ENCODE results near the gene ANXA2. TPM values are rescaled to one million over a fixed set of nuclear protein-coding genes. Genes with fewer than 3 reads are reported as not detected.
A peak's percentile ranks its signal among the peaks of the same experiment; 100 is the strongest.
"Not testable (repeated sequence)": the region's sequence is repeated elsewhere in the genome, so short reads cannot be mapped to it uniquely, and the experiment has no call there.

ANXA2 gene
- total and polyA plus RNA-seq, 4 donors = 699 to 1,029 (median 797) TPM

DNA sequence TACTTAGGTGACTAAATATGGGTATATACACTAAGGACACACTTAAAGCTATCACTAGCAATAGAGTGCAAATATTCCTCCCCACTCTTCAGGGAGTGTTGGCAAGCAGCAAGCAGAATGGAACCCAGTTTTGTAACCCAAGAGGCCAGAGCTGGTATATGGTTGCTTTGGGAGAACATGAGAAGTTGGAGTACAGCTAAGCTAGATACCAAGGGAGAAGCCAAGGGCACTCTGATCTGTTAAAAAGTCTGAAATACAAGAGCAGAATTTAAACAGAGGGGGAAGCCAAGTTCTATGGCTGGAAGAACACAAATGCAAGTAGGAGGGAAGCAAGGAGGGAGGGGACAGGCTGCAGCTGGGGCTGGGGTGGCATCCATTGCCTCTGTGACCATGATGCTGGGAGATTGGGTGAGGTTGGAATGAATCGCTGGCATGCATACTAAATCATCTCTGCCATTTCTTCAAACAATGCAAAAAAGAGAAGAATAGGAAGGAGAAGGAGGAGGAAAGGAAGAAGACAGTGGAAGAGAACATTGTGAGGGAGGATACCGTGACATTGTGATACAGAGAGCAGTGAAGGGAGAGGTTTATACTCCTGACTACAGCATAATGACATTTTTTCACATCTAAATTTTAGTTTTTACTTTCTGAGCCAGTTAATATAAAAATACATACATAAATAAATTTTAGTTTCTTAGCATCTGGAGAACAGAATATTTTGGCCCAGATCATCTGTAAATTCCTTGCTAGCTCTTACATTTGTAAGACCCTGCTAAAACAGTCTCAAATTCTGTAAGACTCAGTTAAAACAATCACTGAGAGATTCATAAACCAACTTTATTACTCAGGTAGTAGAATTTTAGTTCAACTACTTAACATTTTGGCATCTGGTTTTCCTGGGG is 9.0 kb upstream of the ANXA2 start:
- intact Hi-C loops (cut with DNase I) = no loop called here
- no peak for ATAC-seq (ENCODE audit: low FRiP score)

DNA sequence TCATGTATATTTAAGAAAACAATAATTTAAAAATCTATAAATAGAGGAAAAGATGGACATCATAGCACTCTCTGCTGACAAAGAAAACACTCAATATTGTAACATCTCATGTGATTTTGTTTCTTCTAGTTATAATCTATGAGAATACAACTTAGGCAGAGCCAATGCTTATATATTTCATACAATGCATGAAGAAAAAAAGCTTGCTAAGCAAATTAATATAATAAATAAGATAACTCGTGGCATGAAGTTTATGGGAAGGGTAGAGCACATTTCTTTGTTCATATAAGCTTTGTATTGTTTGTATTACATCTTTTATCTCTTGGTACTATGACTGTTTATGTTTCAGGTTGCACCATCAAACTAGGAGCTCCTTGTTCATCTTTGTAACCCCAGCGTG is 7.6 kb upstream of the ANXA2 start:
- intact Hi-C loops (cut with DNase I) = no loop called here
- Histone ChIP-seq H3K4me3 (ENCODE audit: low read length in 2 of 2) (no peak overlapping the region), H3K36me3 (ENCODE audit: control insufficient read depth in 1 of 2, insufficient read depth in 2 of 2, low read length in 1 of 2) (no peaks in the 10 kb centered on the region), H3K9me3 (ENCODE audit: control insufficient read depth, low read length) (no peaks in the 10 kb centered on the region), H3K27ac (ENCODE audit: low read depth in 1 of 2, low read length in 2 of 2) (no peak overlapping the region), H3K27me3 (ENCODE audit: control insufficient read depth in 1 of 2, insufficient read depth in 2 of 2, low read length in 1 of 2) (no peaks in the 10 kb centered on the region), H3K4me1 (ENCODE audit: control insufficient read depth in 1 of 2, insufficient read depth in 2 of 2, low read length in 2 of 2) (peaks cover 0 to 3% of the 10 kb centered on the region in 2 donors)
- ATAC-seq (ENCODE audit: low FRiP score) (no peak), DNase-seq (no peak)
- WGBS, 2 donors = 46 to 48% methylated on average over 2 of the region's 2 CpGs

More for the DNA sequence above, 9.0 kb upstream of the ANXA2 start:
- no peak for DNase-seq
- H3K4me1 ChIP-seq (ENCODE audit: control insufficient read depth in 1 of 2, insufficient read depth in 2 of 2, low read length in 2 of 2) = peaks cover 3% of the 10 kb centered on the region in 2 donors
- H3K27ac ChIP-seq (ENCODE audit: low read depth in 1 of 2, low read length in 2 of 2) = no peak overlapping the region
- WGBS, 2 donors = 59 to 69% methylated on average over 2 of the region's 2 CpGs
- no peaks in the 10 kb centered on the region for H3K27me3 ChIP-seq (ENCODE audit: control insufficient read depth in 1 of 2, insufficient read depth in 2 of 2, low read length in 1 of 2)
- no peaks in the 10 kb centered on the region for H3K9me3 ChIP-seq (ENCODE audit: control insufficient read depth, low read length)
- no peak overlapping the region for H3K4me3 ChIP-seq (ENCODE audit: low read length in 2 of 2)
- no peaks in the 10 kb centered on the region for H3K36me3 ChIP-seq (ENCODE audit: control insufficient read depth in 1 of 2, insufficient read depth in 2 of 2, low read length in 1 of 2)

DNA sequence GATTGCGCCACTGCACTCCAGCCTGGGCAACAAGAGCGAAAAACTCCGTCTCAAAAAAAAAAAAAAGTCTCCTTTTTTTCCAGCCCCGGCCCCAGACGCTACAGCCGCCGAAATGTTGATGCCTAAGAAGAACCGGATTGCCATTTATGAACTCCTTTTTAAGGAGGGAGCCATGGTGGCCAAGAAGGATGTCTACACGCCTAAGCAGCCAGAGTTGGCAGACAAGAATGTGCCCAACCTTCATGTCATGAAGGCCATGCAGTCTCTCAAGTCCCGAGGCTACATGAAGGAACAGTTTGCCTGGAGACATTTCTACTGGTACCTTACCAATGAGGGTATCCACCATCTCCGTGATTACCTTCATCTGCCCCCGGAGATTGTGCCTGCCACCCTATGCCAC is 6.6 kb upstream of the ANXA2 start:
- WGBS, 2 donors = 95% methylated on average over 12 of the region's 12 CpGs
- H3K27me3 ChIP-seq (ENCODE audit: control insufficient read depth in 1 of 2, insufficient read depth in 2 of 2, low read length in 1 of 2); intact Hi-C loops (cut with DNase I); DNase-seq; H3K36me3 ChIP-seq (ENCODE audit: control insufficient read depth in 1 of 2, insufficient read depth in 2 of 2, low read length in 1 of 2); H3K27ac ChIP-seq (ENCODE audit: low read depth in 1 of 2, low read length in 2 of 2); H3K4me1 ChIP-seq (ENCODE audit: control insufficient read depth in 1 of 2, insufficient read depth in 2 of 2, low read length in 2 of 2); ATAC-seq (ENCODE audit: low FRiP score); H3K4me3 ChIP-seq (ENCODE audit: low read length in 2 of 2); H3K9me3 ChIP-seq (ENCODE audit: control insufficient read depth, low read length): not testable (repeated sequence)

DNA sequence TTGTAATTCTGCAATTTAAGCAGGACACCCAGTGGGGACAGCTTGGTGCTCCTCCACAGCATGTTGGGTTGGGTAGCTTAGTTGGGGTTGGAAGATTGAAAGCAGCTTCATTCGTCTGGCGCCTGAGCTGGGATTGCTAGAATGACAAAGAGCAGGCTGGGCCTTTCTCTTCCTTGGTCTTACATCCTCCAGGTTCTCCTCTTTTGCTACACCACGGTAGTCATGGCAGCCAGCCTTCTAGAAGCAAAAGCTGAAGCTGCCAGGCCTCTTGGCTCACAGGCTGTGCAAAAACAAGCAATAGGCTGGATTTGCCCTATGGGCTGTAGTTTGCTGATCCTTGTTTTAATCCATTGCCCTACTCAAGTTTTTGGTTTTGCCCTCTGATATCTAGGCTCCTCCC is 3.2 kb upstream of the ANXA2 start:
- ATAC-seq (ENCODE audit: low FRiP score) = no peak
- WGBS, 2 donors = 31 to 32% methylated on average over 3 of the region's 3 CpGs
- peaks cover 0 to 3% of the 10 kb centered on the region in 2 donors for H3K4me1 ChIP-seq (ENCODE audit: control insufficient read depth in 1 of 2, insufficient read depth in 2 of 2, low read length in 2 of 2)
- no peak overlapping the region for H3K4me3 ChIP-seq (ENCODE audit: low read length in 2 of 2)
- H3K9me3 ChIP-seq (ENCODE audit: control insufficient read depth, low read length) = no peaks in the 10 kb centered on the region
- H3K27ac ChIP-seq (ENCODE audit: low read depth in 1 of 2, low read length in 2 of 2) = peak overlapping the region in 1 of 2 donors; percentile 20
- DNase-seq = no peak
- no peaks in the 10 kb centered on the region for H3K36me3 ChIP-seq (ENCODE audit: control insufficient read depth in 1 of 2, insufficient read depth in 2 of 2, low read length in 1 of 2)
- H3K27me3 ChIP-seq (ENCODE audit: control insufficient read depth in 1 of 2, insufficient read depth in 2 of 2, low read length in 1 of 2) = no peaks in the 10 kb centered on the region
- intact Hi-C loops (cut with DNase I) = no loop called here

DNA sequence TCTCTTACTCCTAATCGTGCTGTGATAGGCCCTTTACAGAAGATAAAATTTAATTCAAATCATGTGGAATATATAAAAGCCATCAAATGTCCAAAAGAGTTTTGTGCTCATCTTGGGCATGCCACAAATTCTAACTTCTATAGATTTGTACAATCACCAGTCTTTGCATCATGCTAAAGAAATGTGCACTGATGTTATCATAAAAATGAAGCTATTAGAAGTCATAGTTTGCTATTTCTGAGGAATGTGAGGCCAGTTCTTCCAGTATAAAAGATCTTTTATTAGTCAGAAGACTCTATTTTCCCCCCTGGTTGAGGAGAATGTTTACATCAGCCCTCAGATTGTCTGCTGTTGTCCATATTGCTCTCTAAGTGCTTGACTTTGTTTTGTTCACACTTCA is 2.1 kb upstream of the ANXA2 start:
- Histone ChIP-seq H3K27me3 (ENCODE audit: control insufficient read depth in 1 of 2, insufficient read depth in 2 of 2, low read length in 1 of 2) (no peaks in the 10 kb centered on the region), H3K4me1 (ENCODE audit: control insufficient read depth in 1 of 2, insufficient read depth in 2 of 2, low read length in 2 of 2) (peaks cover 0 to 3% of the 10 kb centered on the region in 2 donors), H3K9me3 (ENCODE audit: control insufficient read depth, low read length) (no peaks in the 10 kb centered on the region), H3K4me3 (ENCODE audit: low read length in 2 of 2) (no peak overlapping the region), H3K36me3 (ENCODE audit: control insufficient read depth in 1 of 2, insufficient read depth in 2 of 2, low read length in 1 of 2) (no peaks in the 10 kb centered on the region), H3K27ac (ENCODE audit: low read depth in 1 of 2, low read length in 2 of 2) (peak overlapping the region; percentile 20 to 97)
- intact Hi-C loops (cut with DNase I) = loop anchor here (5.0 kb wide), 1 partner anchor 38 kb away; no protein-coding TSS in a partner anchor
- ATAC-seq (ENCODE audit: low FRiP score) (no peak), DNase-seq (no peak)
- WGBS, 2 donors = 8 to 10% methylated on average over 1 of the region's 1 CpG

DNA sequence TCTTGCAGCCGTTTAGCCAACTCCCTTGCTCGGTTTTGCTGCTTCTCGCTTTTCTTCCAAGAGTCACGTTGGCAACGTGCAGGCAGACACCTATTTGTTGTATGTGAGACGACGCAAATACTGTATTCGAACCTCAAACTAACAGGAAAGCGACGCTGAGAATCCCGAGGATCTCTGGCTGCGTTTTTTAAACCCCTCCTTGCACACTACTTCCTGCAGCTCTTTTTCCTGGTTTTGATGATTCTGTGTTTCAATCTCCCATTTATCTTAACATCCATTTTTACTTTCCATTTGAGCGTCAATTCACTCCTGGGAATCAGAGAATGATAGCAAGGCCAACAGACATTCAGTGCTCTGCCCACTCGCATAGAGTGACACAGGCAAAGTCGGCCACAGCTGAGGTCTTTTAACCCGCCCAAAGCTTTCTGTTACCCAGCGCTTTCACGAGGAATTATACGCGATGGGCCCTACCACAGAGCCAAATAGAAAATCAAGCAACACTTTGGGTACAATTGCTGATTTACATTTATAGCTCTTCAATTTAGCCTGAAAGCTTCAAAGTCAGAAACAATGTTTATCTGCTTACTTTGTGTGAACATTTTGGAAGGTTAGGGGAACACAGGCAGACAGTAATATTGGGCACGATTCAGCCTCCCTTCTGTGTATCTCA is 1.6 kb upstream of the ANXA2 start:
- Histone ChIP-seq H3K36me3 (ENCODE audit: control insufficient read depth in 1 of 2, insufficient read depth in 2 of 2, low read length in 1 of 2) (no peaks in the 10 kb centered on the region), H3K9me3 (ENCODE audit: control insufficient read depth, low read length) (no peaks in the 10 kb centered on the region), H3K27me3 (ENCODE audit: control insufficient read depth in 1 of 2, insufficient read depth in 2 of 2, low read length in 1 of 2) (no peaks in the 10 kb centered on the region), H3K27ac (ENCODE audit: low read depth in 1 of 2, low read length in 2 of 2) (peak overlapping the region in 1 of 2 donors; percentile 97), H3K4me3 (ENCODE audit: low read length in 2 of 2) (no peak overlapping the region), H3K4me1 (ENCODE audit: control insufficient read depth in 1 of 2, insufficient read depth in 2 of 2, low read length in 2 of 2) (peaks cover 0 to 3% of the 10 kb centered on the region in 2 donors)
- 11 to 12% methylated on average over 21 of the region's 21 CpGs for WGBS, 2 donors
- intact Hi-C loops (cut with DNase I) = loop anchor here (5.0 kb wide), 1 partner anchor 37 kb away; no protein-coding TSS in a partner anchor
- DNase-seq (no peak), ATAC-seq (ENCODE audit: low FRiP score) (no peak)

DNA sequence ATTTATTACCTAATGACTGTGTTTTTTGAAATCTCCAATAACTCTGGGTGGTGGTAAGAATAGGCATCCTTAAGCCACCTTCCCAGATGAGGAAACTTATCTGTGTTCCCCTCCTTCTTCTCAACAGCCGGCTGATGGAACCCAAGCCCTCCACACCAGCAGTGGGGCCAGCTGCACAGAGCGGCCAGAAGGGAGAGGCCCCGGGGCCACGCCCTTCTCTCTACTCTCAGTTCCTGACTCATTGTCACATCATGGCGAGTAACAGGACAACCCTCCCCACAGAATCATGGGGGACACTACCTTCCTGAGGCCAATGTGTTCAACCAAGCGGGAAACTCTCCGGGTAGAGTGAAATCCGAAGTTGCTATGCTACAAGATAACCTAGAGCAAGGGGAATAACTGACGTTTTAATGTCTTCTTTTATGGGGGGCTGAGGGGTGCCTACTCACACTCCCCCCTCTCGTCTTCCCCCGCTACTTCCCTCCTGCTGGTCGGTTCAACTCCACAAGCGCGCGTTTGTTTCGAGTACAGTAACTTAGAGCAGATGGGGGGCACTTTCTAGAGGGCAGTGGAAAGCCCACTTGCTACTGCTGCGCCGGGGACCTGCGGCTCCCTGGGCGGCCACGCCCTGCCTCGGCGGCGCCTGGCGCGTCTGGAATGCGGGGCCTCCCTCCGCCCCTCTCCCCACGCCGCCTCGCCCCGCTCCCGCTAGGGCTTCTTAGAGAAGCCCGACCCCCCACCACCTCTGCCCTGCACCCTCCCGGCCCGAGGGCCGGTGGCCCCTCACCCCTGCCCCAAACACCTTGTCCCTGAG is 621 bp downstream of the ANXA2 start:
- ATAC-seq (ENCODE audit: low FRiP score) (peak; percentile 62), DNase-seq (peak; percentile 83 to 87)
- Histone ChIP-seq H3K4me1 (ENCODE audit: control insufficient read depth in 1 of 2, insufficient read depth in 2 of 2, low read length in 2 of 2) (no peaks in the 10 kb centered on the region), H3K9me3 (ENCODE audit: control insufficient read depth, low read length) (no peaks in the 10 kb centered on the region), H3K27ac (ENCODE audit: low read depth in 1 of 2, low read length in 2 of 2) (peak overlapping the region; percentile 98 to 100), H3K36me3 (ENCODE audit: control insufficient read depth in 1 of 2, insufficient read depth in 2 of 2, low read length in 1 of 2) (no peaks in the 10 kb centered on the region), H3K4me3 (ENCODE audit: low read length in 2 of 2) (peak overlapping the region; percentile 88 to 90), H3K27me3 (ENCODE audit: control insufficient read depth in 1 of 2, insufficient read depth in 2 of 2, low read length in 1 of 2) (no peaks in the 10 kb centered on the region)
- intact Hi-C loops (cut with DNase I) = loop anchor here (5.0 kb wide), 1 partner anchor 35 kb away; no protein-coding TSS in a partner anchor
- 0 to 1% methylated on average over 30 to 37 of the region's 37 CpGs for WGBS, 2 donors

DNA sequence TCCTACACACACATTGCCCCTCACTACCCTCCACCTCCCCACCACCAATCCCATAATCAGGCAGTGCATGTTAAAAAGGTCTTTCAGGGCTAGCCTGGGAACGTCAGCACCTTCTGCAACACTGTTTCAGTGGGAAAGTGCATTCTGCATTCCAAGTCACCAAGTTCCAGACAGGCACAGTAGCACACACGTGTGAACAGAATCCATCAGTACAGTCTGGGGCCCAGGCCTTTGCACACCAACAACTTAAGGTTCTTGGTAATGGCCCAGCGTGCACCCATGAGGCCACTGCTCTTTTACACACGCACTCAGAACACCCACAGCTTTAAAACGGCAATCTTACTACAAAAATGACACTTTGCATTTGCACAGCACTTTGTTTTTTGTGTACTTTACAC is 1.2 kb downstream of the ANXA2 start:
- H3K4me1 ChIP-seq (ENCODE audit: control insufficient read depth in 1 of 2, insufficient read depth in 2 of 2, low read length in 2 of 2) = no peaks in the 10 kb centered on the region
- no peaks in the 10 kb centered on the region for H3K36me3 ChIP-seq (ENCODE audit: control insufficient read depth in 1 of 2, insufficient read depth in 2 of 2, low read length in 1 of 2)
- no peaks in the 10 kb centered on the region for H3K27me3 ChIP-seq (ENCODE audit: control insufficient read depth in 1 of 2, insufficient read depth in 2 of 2, low read length in 1 of 2)
- H3K27ac ChIP-seq (ENCODE audit: low read depth in 1 of 2, low read length in 2 of 2) = peak overlapping the region; percentile 98 to 100
- no peak for ATAC-seq (ENCODE audit: low FRiP score)
- intact Hi-C loops (cut with DNase I) = loop anchor here (5.0 kb wide), 1 partner anchor 34 kb away; no protein-coding TSS in a partner anchor
- 3 to 4% methylated on average over 5 of the region's 5 CpGs for WGBS, 2 donors
- no peaks in the 10 kb centered on the region for H3K9me3 ChIP-seq (ENCODE audit: control insufficient read depth, low read length)
- no peak for DNase-seq
- H3K4me3 ChIP-seq (ENCODE audit: low read length in 2 of 2) = peak overlapping the region; percentile 88 to 90

Measured in aorta (tissue), 5 donors.